Erythroblast (primary cell): Measurements from ENCODE around the gene SLC25A47.

Experiments used
- GATA1 ChIP-seq: IDR thresholded peaks from 2 replicates; pipeline ENCODE4 v1.6.1; 2011; ENCODE audit warnings: low read depth, mild to moderate bottlenecking, control low read depth, low read length, moderate library complexity
- POLR2A ChIP-seq: IDR thresholded peaks from 2 replicates; pipeline ENCODE4 v1.6.1; 2011; ENCODE audit warnings: mild to moderate bottlenecking, low read length

DNA sequence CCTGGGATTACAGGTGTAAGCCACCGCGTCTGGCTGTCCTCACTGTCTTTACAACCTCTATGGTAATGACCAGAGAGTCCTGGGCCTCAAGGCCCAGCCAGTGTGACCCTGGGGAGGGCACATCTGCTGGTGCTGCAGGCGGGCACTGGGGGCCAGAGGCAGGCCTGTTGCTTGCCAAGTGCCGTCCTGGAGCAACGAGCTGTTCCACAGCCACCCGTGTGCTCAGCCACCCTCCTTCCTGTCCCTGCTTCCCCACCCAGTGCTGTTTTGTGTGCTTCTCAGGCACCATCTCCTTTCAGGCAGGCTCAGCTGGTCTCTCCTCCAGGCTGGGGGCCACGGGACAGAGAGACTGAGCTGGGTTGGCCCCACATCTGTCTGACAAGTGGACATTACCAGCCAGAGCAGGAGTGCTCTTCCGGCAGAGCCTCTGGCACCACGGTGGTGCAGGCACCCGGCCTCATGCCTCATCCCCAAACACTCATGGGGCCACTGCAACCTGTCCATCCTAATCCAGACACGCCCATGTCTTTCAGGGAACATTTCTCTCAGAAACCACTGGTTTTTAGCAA, 9.0 kb downstream of the SLC25A47 start:
- TF ChIP-seq POLR2A (no peak), GATA1 (no peak)
